Heart left ventricle (tissue), 16 donors: ENCODE measurements around the gene EVA1C. TPM values are rescaled to one million over a fixed set of nuclear protein-coding genes. Genes with fewer than 3 reads are reported as not detected.
"Not testable (repeated sequence)": the region's sequence is repeated elsewhere in the genome, so short reads cannot be mapped to it uniquely, and the experiment has no call there.

Source experiments
- ATAC-seq, 4 donors: fragments of 200-7000 bp; cut with Tn5 transposase; one replicate each; pipeline ENCODE4 v1.9.1; 2020 to 2022; ENCODE audit warnings: moderate library complexity in 4 of 4, mild to moderate bottlenecking in 3 of 4, moderate number of reproducible peaks in 1 of 4
- DNase-seq, 5 donors: peaks; one replicate each; pipeline ENCODE4 v3.0.0-alpha.2; 2020
- H3K27ac ChIP-seq, 12 donors: fragments of 200-600 bp; sonication (generic) in 4 of 12; one replicate each; pipeline versions ENCODE4 v1.5.0 to v1.8.0; 2016 to 2022; ENCODE audit warnings: mild to moderate bottlenecking in 2 of 12
- H3K27me3 ChIP-seq, 9 donors: fragments of 200-600 bp; sonication (generic) in 2 of 9; one replicate each; pipeline versions ENCODE4 v1.5.1 to v1.8.0; 2016 to 2022; ENCODE audit warnings: mild to moderate bottlenecking in 3 of 9
- H3K36me3 ChIP-seq, 9 donors: fragments of 200-600 bp; sonication (generic) in 2 of 9; one replicate each; pipeline versions ENCODE4 v1.5.0 to v1.8.0; 2018 to 2022; ENCODE audit warnings: mild to moderate bottlenecking in 2 of 9
- H3K4me1 ChIP-seq, 12 donors: fragments of 200-600 bp; sonication (generic) in 4 of 12; one replicate each; pipeline versions ENCODE4 v1.5.0 to v1.8.0; 2016 to 2022; ENCODE audit warnings: mild to moderate bottlenecking in 3 of 12
- H3K4me3 ChIP-seq, 12 donors: fragments of 200-600 bp; sonication (generic) in 4 of 12; one replicate each; pipeline versions ENCODE4 v1.5.0 to v1.8.0; 2017 to 2022; ENCODE audit warnings: mild to moderate bottlenecking in 9 of 12, moderate library complexity in 4 of 12
- H3K9me3 ChIP-seq, 12 donors: fragments of 200-600 bp; sonication (generic) in 4 of 12; one replicate each; pipeline versions ENCODE4 v1.5.0 to v1.8.0; 2016 to 2022; ENCODE audit warnings: mild to moderate bottlenecking in 1 of 12
- POLR2A ChIP-seq, 2 donors: fragments of 450-650 bp; IDR thresholded peaks; one replicate each; pipeline ENCODE4 v1.6.1; 2017; ENCODE audit warnings: antibody characterized with exemption in 2 of 2, mild to moderate bottlenecking in 2 of 2, moderate library complexity in 2 of 2
- WGBS, 4 donors: extraction: QIAGEN DNeasy Blood & Tissue Kit in 2 of 4; methylation state at CpG; one replicate each; pipeline versions ENCODE4 v1.1.5 to v1.1.7; 2013 to 2018; 5-methylcytosine and 5-hydroxymethylcytosine counted together
- intact Hi-C, 10 donors: fragments of 100-400 bp; cut with DNase I; formaldehyde crosslinking; loops; one replicate each; pipeline versions ENCODE4 v1.11.1 to v1.14.2; 2022
- polyA plus RNA-seq, 2 donors: library from polyadenylated mRNA; stranded (reverse); fragments of 200-250 nt; gene quantifications; one replicate each; pipeline ENCODE4 v1.2.3, GENCODE V29; 2013
- total RNA-seq, 9 donors: library from RNA; depleted of rRNA in 2 of 9; stranded (reverse); fragments of >200 nt in 2 of 9; fragmentation: NEBNext Ultra II Directional in 3 of 9; extraction: Animal tissue kit (Norgen Biotek cat#: 25700) in 3 of 9; gene quantifications; one replicate each; pipeline versions ENCODE4 v1.1.0 to v1.2.4, GENCODE V29; 2016 to 2023
- TF ChIP-seq, protein P1 (sequence below), 12 donors: fragments of 200-600 bp; sonication (generic) in 4 of 12; IDR thresholded peaks; one replicate each; pipeline versions ENCODE4 v1.5.0 to v1.8.0; 2018 to 2022; ENCODE audit warnings: antibody characterized with exemption in 12 of 12, mild to moderate bottlenecking in 5 of 12
- donor health status: ischemic (EF 13 %, LVEDD 7.1; RV severe dilation, severe dysfunction).
- donor health status: healthy with polysubstance abuse.
- donor health status: DM: no; HTN: yes; CAD: no.
- donor health status: DM: no; HTN: no; CAD: no.
- donor health status: ischemic (EF 25% LVEDD 6.9; RV normal size, moderate dysfunction).
- donor health status: ischemic (EF 25% LVEDD 5.7; RV mildly dilated, moderate dysfunction).
- donor health status: healthy.
- donor health status: DM: yes; HTN: yes; CAD: no.
- donor health status: ischemic (EF 35%, LVEDD 5.7; RV mildly dilated, moderate dysfunction).
- donor health status: nonischemic (EF 11% LVEDD 7.7; RV severe dilation, severe dysfunction).
- donor health status: DM: yes; HTN: yes; CAD: no.
- donor health status: PGD.
- donor health status: ischemic (EF 29% LVEDD 5.4; RV normal size, mild dysfunction).
- donor health status: nonischemic (EF 23%, LVEDD 6.1; RV moderate dilation, normal function).

The EVA1C gene
- total and polyA plus RNA-seq, 11 donors = 10.1 to 44.4 (median 19.7) TPM

DNA sequence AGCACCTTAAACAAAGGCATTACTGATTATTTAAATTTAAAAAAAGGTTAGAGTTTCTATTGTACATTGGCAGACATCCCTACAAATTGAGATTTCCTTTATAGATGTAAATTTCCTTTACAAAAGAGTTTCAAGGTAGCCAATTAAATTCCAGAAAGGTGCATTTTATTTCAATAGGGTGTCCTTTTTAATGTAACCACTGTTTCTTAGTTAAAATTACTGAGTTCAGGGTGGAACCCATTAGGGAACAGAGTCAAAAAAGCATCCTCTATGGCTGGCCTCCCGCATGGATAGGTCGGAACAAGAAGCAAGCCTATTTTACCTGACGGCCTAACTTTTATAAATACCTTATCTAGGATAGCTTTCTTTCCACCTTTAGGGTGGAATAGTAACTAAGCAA lies 148.4 kb downstream of the EVA1C start:
- intact Hi-C loops = loop anchor here in 5 of 10 donors (5.0 to 10.0 kb wide), 4 partner anchors 34 to 86 kb away; no protein-coding TSS in a partner anchor
- H3K4me3 ChIP-seq = no peak overlapping the region
- H3K27ac ChIP-seq = no peak overlapping the region
- DNase-seq (no peak), ATAC-seq (no peak)
- peaks cover 0 to 17% (median 2%) of the 10 kb centered on the region in 12 donors for H3K9me3 ChIP-seq
- H3K27me3 ChIP-seq = no peaks in the 10 kb centered on the region
- no peaks in the 10 kb centered on the region for H3K36me3 ChIP-seq
- no peak for TF ChIP-seq POLR2A (IDR thresholded peaks at IDR 0.05)
- TF ChIP-seq, protein P1, sequence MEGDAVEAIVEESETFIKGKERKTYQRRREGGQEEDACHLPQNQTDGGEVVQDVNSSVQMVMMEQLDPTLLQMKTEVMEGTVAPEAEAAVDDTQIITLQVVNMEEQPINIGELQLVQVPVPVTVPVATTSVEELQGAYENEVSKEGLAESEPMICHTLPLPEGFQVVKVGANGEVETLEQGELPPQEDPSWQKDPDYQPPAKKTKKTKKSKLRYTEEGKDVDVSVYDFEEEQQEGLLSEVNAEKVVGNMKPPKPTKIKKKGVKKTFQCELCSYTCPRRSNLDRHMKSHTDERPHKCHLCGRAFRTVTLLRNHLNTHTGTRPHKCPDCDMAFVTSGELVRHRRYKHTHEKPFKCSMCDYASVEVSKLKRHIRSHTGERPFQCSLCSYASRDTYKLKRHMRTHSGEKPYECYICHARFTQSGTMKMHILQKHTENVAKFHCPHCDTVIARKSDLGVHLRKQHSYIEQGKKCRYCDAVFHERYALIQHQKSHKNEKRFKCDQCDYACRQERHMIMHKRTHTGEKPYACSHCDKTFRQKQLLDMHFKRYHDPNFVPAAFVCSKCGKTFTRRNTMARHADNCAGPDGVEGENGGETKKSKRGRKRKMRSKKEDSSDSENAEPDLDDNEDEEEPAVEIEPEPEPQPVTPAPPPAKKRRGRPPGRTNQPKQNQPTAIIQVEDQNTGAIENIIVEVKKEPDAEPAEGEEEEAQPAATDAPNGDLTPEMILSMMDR (IDR thresholded peaks at IDR 0.05) = no peak
- H3K4me1 ChIP-seq = peaks cover 0 to 11% (median 1%) of the 10 kb centered on the region in 12 donors
- WGBS, 4 donors = 97 to 100% (median 98%) methylated on average over 3 of the region's 3 CpGs

DNA sequence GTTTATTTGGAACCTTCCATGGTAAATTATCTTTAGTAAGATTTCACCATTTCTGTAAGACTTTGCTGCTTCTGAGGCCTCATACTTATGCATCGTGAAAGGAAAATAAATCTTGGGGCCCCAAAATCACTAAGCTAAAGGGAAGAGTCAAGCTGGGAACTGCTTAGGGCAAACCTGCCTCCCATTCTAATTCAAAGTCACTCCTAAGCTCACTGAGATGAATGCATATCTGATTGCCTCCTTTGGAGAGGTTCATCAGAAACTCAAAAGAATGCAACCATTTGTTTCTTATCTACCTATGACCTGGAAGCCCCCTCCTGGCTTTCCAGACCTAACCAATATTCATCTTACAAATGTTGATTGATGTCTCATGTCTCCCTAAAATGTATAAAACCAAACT lies 149.0 kb downstream of the EVA1C start:
- not testable (repeated sequence) for H3K27me3 ChIP-seq, DNase-seq, ATAC-seq, H3K4me3 ChIP-seq, H3K36me3 ChIP-seq
- 81 to 94% (median 90%) methylated on average over 1 of the region's 1 CpG for WGBS, 4 donors
- H3K4me1 ChIP-seq = peaks cover 0 to 11% (median 1%) of the 10 kb centered on the region in 12 donors
- H3K9me3 ChIP-seq = peaks cover 0 to 17% (median 2%) of the 10 kb centered on the region in 12 donors
- intact Hi-C loops = loop anchor here in 5 of 10 donors (5.0 to 10.0 kb wide), 4 partner anchors 34 to 87 kb away; no protein-coding TSS in a partner anchor
- peak overlapping the region in 2 of 12 donors; percentile 48 to 70 for H3K27ac ChIP-seq

DNA sequence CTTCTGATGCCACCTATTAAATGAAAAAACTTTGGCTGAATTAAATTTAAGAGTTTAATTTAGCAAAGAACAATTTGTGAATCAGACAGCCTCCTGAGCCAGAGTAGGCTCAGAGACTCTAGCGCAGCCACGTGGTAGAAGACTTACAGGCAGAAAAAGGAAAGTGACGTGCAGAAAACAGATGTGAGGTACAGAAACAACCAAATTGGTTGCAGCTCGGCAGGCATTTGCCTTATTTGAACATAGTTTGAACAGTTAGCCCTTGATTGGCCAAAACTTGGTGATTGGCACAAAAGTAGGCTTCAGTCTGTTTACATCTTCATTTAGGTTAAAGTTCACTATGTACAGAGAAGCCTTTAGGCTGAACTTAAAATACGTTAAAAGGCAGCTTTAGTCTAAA lies 149.9 kb downstream of the EVA1C start:
- H3K4me3 ChIP-seq = no peak overlapping the region
- H3K9me3 ChIP-seq = peaks cover 0 to 17% (median 2%) of the 10 kb centered on the region in 12 donors
- H3K27ac ChIP-seq = peak overlapping the region in 9 of 12 donors; percentile 5 to 70 (median 56)
- peak in 4 of 5 donors; percentile 58 to 62 (median 60) for DNase-seq
- TF ChIP-seq, protein P1 (IDR thresholded peaks at IDR 0.05) = peak; percentile 37 to 81 (median 58)
- TF ChIP-seq POLR2A (IDR thresholded peaks at IDR 0.05) = no peak
- intact Hi-C loops = loop anchor here in 6 of 10 donors (1.0 to 10.0 kb wide), 6 partner anchors 35 to 159 kb away; no protein-coding TSS in a partner anchor
- H3K4me1 ChIP-seq = peaks cover 0 to 11% (median 1%) of the 10 kb centered on the region in 12 donors
- no peaks in the 10 kb centered on the region for H3K36me3 ChIP-seq
- peak; percentile 55 to 84 (median 66) for ATAC-seq
- WGBS, 4 donors = 44 to 61% (median 51%) methylated on average over 5 of the region's 5 CpGs
- H3K27me3 ChIP-seq = no peaks in the 10 kb centered on the region

DNA sequence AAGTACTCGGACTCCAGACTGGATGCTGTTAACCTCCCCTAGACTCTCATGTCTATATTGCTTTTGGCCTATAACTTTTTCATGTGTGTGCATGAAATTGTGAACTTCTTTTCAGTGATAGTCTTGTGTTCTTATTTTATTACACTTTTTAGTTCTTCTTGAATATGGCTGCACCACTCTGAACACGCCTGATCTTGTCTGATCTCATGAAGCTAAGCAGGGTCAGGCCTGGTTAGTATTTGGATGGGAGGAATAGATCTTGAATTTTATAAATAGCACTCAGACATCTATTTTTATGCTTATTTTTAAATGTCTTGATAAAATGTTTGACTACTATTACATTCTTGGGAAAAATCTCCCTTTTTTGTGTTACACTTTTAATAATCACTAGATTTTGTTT lies 150.4 kb downstream of the EVA1C start:
- ATAC-seq (no peak), DNase-seq (no peak)
- WGBS, 4 donors = 78 to 95% (median 89%) methylated on average over 2 of the region's 2 CpGs

More for the DNA sequence above, 150.4 kb downstream of the EVA1C start:
- no peaks in the 10 kb centered on the region for H3K27me3 ChIP-seq
- intact Hi-C loops = loop anchor here in 6 of 10 donors (1.0 to 10.0 kb wide), 6 partner anchors 36 to 160 kb away; no protein-coding TSS in a partner anchor
- H3K4me1 ChIP-seq = peaks cover 0 to 11% (median 1%) of the 10 kb centered on the region in 12 donors
- no peak overlapping the region for H3K4me3 ChIP-seq
- peak overlapping the region in 8 of 12 donors; percentile 5 to 70 (median 56) for H3K27ac ChIP-seq
- no peak for TF ChIP-seq POLR2A (IDR thresholded peaks at IDR 0.05)
- TF ChIP-seq, protein P1 (IDR thresholded peaks at IDR 0.05) = no peak
- H3K36me3 ChIP-seq = no peaks in the 10 kb centered on the region
- H3K9me3 ChIP-seq = peaks cover 0 to 17% (median 2%) of the 10 kb centered on the region in 12 donors

Other genes with a start within 250 kb of the EVA1C start
- gene MIS18A, start 133.7 kb upstream of the EVA1C start, total RNA-seq = 1 to 10 TPM; 1.4 to 4.1 (median 2.9) TPM
- 1 to 10 TPM; 2.3 to 2.7 TPM for gene MIS18A, start 133.7 kb upstream of the EVA1C start, polyA plus RNA-seq
- gene MRAP, start 113.9 kb upstream of the EVA1C start, total RNA-seq = 1 to 10 TPM in 2 of 9 donors, under 1 TPM in 2, not detected in 5; 0.58 to 4.2 (median 1.5) TPM
- 1 to 10 TPM in 1 of 2 donors, under 1 TPM in 1; 0.57 to 6.5 TPM for gene MRAP, start 113.9 kb upstream of the EVA1C start, polyA plus RNA-seq
- gene URB1, start 19.7 kb upstream of the EVA1C start, total RNA-seq = 10 to 100 TPM in 6 of 9 donors, 1 to 10 TPM in 3; 6.7 to 26.0 (median 11.5) TPM
- 10 to 100 TPM in 1 of 2 donors, 1 to 10 TPM in 1; 4.6 to 10.3 TPM for gene URB1, start 19.7 kb upstream of the EVA1C start, polyA plus RNA-seq
- 1 to 10 TPM in 8 of 9 donors, under 1 TPM in 1; 0.80 to 3.9 (median 2.2) TPM for gene TCP10L, start 172.8 kb downstream of the EVA1C start, total RNA-seq
- 1 to 10 TPM; 1.9 to 2.6 TPM for gene TCP10L, start 172.8 kb downstream of the EVA1C start, polyA plus RNA-seq
- 10 to 100 TPM; 14.2 to 26.7 (median 20.8) TPM for gene CFAP298, start 199.7 kb downstream of the EVA1C start, total RNA-seq
- 10 to 100 TPM; 33.7 to 36.0 TPM for gene CFAP298, start 199.7 kb downstream of the EVA1C start, polyA plus RNA-seq